Femur (tissue), 1 donor: Measurements from ENCODE around the gene CARD11.
"Not testable (repeated sequence)": the region's sequence is repeated elsewhere in the genome, so short reads cannot be mapped to it uniquely, and the experiment has no call there.

Experiments
- DNase-seq: peaks from one replicate; pipeline ENCODE4 v3.0.0-alpha.2; 2017

The CARD11 gene

DNA sequence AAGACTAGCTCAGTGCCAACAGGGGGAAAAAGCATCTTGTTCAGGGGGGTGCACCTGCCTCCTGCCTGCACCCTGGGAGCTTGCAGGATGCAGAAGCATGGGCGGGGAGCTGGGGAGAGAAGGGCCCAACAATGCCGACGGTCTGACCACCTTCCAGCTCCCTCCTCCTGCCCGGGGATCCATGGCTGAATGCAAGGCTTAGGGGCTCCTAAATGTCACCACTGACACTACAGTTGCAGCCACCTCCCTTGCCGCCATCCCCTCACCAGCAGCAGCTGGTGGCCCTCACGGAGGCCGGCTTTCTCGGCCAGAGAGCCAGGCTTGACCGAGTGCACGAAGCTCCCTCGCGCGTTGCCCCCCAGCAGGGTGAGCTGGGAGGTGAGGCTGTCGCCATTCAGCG is 120.8 kb downstream of the CARD11 start:
- DNase-seq: no peak

DNA sequence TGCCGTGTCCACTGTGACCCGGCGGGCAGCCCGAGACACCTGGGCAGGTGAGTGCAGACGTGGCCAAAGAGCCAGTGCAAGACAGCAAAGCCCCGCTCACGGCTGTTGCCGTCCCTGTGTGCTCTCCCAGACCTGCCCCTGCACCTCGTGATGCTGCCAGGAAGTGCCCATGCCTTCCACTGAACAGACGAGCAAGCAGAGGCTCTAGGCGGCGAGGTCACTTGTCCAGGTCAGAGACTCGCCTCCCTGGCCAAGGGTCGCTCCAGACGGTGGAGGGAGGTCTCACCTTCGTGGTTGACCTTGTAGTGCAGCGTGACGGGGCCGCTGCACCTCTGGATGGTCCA is 121.3 kb downstream of the CARD11 start:
- DNase-seq: no peak

DNA sequence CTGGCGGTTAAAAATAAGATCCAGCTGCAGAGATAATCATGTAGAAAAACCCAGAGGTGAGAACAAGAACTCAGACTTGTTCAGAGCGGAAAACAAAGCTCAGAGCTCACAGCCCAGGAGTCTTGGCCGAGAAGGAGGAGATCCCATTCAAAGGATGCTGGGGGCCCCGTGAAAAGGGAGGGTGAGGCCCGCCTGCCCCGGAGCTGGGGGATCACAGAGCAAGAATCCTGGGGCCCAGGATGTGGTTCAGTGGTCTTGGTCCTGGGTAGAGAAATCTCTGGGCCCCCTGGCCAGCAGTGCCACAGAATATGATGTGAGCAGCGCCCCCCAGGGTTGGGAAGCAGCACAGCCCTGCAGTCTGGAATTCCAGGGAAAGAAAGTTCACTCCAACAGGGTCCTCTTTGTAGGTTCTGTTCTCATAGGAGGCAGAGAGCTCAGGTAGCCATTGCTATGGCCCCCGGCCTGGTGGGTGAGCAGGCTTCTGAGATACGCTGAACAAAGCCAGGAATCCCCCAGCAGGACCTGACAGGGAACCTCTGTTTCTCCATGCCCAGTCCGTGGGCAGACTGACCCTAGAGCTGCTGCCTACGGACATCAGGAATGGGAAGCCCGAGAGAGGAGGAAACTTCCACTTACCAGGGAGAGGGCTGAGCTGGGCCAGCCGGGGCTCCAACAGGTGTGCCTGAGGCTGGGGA is 121.9 kb downstream of the CARD11 start:
- no peak for DNase-seq

DNA sequence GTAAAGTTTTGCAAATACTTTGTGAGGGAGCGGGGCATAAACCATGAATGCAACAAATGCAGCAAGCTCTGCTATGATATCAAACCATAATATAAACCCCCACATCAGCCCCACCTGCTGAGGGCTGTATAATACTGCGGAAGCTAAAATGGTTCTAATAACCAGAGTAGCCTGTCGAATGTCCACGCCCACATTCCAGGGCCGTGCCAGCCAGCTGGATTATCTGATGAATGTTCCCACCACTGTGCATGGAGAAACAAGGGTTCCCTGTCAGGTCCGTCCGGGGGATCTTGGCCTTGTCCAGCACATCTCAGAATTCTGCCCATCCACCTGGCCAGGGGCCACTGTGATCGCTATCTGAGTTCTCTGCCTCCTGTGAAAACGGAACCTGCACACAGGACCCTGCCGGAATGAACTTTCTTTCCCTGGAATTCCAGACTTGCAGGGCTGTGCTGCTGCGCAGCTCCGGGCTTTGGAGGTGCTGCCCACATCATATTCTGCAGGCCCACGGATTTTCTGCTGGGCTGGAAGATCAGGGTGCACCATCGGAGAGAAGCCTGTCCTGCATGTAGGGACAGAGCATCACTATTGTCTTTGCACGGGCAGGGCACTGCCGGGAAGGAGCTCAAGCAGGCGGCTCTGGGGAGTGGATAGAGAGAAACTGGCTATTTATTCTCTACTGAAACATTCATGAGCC is 122.6 kb downstream of the CARD11 start:
- no peak for DNase-seq

DNA sequence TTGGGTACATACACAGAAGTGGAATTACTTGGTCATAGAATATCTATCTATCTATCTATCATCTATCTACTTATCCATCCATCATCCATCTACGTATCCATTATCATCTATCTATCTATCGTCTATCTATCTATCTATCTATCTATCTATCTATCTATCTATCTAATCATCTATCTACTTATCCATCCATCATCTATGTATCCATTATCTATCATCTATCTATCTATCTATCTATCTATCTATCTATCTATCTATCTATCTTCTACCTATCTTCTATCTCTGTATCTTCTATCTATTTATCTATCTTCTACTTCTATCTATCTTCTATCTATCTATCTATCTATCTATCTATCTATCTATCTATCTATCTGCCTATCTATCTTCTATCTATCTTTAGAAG is 123.2 kb downstream of the CARD11 start:
- DNase-seq: not testable (repeated sequence)

DNA sequence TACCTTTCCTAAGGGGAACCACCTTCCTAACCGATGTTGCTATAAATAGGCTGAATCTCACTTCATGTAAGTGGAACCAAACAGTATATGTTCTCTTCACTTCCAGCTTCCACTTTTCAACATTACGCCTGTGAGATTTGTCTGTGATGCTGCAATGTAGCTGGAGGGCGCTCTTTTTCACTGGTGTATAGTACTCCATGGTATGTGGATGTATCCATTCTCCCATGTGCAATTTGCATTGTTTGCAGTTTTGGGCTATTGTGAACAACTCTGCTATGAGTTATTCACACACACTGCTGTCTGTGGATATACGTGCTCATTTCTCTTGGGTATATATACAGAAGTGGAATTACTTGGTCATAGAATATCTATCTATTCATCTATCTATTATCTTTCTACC is 123.6 kb downstream of the CARD11 start:
- no peak for DNase-seq

DNA sequence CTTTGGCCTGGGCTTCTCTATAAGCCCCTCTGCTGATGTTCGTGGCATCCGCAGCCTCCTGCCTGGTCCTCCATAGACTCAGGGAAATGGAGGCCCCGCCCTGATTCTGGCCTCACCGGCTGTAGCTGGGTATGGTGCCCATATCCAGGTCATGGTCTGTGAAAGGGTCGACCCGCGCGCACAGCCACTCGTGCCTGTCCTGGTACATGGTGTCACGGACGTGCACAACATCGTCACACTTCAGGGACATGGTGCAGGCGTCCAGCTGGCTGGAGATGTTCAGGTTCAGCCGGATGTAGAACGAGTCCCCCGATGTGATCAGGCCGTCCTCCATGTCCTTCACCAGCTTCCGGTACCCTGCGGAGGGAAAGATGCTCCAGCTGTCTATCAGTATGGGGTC is 124.4 kb downstream of the CARD11 start:
- no peak for DNase-seq

DNA sequence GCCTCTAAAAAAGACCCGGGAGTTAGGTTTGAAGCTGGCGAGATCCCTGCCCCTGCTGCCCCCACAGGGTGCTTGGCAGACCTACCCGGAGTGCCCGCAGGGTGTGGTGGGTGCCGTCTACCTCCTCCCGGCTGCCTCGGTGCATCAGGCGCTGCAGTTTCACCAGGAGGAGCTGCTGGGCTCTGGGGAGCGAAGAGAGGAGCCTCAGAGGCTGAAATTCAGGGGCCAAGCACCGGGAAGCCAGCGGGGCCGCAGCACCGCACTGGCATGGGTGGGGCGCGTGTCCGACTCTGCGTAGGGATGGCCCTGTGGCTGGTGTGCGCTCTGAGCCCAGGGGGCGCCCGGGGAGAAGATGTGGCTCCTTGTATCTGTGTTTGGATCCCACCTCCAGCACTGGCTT is 125.3 kb downstream of the CARD11 start:
- no peak for DNase-seq

DNA sequence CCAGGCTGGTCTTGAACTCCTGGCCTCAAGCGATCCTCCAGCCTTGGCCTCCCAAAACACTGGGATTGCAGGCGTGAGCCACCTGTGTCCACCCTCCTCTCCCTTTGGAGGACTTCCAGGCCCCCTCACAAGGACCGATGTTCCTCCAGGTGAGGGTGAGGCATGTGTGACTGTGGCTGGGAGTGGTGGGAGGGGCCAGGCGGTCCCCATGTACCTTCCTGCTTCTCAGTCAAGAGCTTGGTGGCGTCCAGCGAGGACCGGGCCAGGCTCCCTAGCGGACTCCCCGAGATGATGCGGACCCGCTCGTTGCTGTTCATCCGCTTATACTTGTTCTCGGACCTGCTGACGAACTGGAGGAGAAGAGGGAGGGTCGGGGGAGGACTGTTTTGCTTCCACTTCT is 128.6 kb downstream of the CARD11 start:
- DNase-seq: no peak

DNA sequence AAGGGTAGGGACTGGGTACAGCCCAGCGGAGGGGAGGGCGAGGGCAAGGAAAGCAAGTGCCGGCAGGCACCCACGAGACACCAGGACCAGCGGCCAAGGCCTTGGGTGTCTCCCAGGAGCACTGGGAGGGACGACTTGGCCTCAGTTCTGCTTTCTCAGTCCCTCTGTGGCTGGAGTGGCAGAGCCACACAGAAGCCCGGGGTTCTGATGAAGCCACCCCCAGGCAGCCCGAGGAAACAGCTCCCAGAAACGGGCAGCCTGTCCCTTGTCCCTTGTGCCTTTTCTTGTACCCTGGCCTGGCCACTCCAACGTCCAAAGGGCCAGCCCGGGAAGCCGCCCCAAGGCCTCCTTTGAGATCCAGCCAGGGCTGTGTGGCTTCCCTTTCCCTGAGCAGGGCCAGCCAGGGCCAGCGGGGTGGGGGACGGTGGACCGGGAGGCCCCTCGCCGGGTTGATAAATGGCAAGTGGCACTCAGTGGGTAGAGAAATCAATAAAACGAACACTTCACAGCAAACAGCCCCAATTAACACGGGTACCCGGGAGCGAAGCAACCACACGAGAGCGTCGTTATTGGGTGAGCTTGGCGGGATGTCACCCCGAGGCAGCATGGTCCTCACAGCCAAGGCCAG is 129.8 kb downstream of the CARD11 start:
- DNase-seq: no peak

DNA sequence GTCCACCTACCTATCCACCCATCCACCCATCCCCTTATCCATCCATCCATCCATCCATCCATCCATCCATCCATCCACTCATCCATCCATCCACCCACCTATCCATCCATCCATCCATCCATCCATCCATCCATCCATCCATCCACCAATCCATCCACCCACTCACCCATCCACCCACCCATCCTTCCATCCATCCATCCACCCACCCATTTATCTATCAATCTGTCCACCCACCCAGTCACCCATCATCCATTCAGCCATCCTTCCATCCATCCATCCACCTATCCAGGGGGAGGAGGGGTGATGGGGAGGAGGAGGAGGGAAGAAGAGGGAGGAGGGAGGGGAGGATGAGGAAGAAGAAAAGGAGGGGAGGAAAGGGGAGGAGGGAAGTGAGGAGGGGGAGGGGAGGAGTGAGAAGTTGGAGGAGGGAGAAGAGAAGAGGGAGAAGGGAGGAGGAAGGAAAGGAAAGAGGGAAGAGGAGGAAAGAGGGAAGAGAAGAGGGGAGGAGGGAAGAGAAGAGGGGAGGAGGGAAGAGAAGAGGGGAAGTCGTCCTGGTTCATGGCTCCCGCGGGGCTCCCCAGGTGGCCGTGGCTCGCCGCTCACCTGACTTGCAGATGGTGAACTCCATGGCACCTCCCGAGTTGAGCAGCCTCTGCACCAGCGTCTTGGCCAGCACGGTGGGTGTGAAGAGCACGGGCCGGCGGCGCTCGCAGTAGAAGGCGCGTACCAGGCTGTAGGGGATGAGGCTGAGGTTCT is 130.8 kb downstream of the CARD11 start:
- no peak for DNase-seq

DNA sequence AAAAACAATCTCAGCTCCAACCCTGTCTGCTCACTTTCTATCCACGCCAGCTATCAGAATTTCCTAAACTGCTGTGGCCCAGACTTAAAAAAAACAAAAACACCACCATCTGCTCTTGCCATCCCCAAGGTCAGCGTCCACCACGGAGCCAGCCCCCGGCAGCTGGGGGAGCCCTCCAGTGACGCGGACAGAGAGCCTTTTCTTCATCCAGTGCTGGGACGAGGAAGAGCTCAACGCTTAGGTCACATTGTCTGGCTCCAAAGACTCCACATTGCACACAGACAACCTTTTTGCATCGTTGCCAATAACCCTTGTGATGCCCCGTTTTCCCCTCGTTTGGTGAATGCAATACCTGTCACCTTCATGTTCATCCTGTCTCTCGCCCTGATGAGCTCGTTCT is 132.2 kb downstream of the CARD11 start:
- no peak for DNase-seq

DNA sequence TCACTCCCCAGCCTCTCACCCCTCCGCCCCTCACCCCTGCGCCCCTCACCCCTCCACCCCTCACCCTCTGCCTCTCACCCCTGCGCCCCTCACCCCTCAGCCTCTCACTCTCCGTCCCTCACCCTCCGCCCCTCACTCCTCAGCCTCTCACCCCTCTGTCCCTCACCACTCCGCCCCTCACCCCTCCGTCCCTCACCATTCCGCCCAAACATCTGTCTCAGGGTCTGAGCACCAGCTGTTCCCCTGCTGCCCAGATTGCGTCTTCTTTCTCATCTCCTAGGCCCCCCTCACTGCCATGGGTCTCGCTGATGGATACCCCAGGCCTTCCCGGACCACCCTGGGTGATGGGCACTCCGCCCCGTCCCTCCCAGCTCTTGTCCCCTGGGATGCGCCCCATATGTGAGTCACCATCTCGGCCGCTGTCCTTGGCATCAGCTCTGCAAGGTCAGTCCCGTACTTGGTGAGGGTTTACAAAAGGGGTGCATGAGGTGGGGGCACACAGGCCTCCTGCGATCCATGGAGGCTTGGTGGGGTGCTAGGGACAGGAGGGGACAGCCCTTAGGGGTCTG is 134.1 kb downstream of the CARD11 start:
- no peak for DNase-seq

DNA sequence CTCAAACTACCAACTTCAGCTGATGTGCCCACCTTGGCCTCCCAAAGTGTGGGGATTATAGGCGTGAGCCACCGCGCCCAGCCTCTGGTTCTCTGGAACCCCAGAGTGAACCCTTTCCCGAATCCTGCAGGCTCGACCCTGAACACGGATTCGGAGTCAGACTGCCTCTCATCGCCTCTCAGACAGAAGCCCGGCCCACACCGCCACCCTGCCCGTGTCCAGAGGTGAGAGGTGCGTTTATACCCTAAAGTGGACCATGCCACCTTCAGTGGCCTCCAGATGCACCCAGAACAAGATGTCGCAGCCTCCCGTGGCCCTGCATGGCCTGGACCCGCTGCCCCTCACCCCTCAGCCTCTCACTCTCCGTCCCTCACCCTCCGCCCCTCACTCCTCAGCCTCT is 134.6 kb downstream of the CARD11 start:
- DNase-seq: no peak

DNA sequence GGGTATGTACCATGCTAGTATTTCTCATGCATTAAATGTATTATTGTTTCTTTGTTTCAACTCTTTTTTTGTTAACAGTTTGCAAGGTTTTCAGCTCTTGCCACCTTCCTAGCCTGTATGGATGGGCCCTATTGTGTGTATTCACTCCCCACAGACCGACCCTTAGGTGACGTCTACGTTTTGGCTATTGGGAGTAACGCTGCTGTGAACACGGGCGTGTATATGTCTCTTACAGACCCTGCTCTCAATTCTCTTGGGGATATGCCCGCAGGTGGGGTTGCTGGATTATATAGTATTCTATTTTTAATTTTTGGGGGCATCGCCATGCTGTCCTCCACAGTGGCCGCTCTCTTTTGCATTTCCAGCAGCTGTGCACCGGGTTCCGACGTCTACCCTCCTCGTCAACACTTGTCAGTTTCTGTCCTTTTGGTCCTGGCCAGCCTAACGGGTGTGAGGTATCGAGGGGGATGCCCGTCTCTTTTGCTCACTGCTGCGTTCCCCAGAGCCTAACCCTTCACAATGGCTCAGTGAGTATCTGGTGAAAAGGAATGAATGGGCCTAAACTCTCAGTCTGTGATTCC is 135.5 kb downstream of the CARD11 start:
- no peak for DNase-seq

DNA sequence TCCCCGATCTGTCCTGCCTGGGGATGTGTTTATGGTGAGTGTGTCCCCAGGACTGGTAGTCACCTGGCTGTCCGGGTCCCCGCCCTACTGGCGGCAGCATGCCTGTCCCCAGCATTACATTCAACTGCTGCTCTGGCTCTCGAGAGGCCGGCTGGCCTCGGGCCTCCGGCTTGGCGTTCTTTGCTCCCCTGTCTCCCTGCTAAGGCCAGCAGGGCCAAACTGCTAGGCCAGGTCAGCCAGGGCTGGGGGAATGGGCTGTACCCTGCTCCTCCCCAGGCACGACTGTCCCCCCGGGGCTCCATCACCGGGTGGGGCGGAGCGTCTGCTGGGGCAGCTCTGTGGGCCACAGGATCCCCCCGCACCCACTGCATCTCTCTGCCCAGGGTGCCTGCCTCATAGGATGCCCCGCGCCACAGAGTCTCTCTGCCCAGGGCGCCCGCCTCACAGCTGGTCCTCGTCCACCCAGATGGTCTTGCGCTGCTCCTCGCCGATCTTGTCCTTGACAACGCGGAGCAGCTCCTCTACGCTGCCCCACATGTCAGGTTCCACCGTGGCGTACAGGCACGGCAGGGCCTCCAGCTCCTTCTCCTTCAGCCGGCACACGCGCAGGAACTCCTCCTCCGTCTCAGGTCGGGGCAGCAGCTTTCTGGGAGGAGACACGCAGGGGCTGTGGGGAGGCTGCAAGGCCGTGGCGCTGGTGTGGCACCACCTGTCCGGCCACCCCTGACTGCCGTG is 137.3 kb downstream of the CARD11 start:
- DNase-seq: no peak

DNA sequence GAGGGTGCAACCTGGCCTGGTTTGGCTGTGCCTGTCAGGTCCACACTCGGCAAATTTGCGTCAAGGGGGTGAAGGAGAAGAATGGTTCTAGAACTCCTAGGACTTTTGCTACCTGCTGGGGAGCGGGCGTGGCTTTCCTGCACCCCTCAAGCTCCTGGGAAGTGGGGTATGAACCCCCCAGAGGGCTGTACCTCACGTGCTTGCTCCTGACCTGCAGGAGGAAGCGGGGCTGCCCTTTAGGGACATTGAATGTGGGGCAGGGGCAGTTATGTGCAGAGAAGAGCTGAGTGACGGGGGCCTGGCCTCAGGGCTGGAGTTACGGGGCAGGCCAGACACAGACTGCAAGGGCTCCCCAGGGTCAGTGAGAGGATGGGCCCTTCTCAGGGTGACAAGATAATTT is 138.2 kb downstream of the CARD11 start:
- DNase-seq: no peak

DNA sequence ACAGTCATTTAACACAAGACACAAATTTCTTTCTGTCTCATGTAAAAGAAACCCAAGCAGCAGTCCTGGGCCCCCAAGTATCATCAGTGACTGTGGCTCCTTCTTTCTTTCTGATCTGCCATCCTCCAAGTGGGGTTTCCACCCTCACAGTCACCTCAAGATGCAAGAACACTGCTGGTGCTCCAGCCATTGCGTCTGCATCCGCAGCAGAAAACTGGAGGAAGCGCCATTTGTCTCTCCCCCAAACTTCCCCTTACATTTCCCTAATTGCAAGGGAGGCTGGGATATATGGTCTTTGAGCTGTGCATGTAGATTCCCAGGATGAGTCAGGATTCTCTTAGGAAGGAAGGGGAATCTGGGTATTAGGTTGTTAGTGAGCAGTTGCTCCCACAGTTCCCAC is 138.6 kb downstream of the CARD11 start:
- no peak for DNase-seq

DNA sequence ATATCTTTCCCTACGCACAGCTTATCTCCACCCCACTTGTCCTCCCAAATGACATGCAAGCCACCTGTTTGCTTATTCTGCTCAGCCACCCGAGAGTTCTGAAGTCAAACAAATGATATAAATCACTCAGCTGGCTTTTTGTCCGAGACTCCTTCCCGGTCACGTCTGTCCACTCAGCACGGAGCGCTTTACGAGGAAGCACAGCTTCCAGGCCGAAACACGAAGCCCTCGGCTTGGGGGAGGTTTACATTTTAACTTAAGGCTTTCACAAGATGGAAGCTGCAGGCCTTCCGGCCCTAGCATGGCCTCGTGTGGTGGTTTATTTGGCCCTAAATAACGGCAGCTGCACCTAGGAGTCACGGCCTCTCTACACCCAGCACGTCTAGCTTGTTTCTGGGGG is 139.5 kb downstream of the CARD11 start:
- no peak for DNase-seq

DNA sequence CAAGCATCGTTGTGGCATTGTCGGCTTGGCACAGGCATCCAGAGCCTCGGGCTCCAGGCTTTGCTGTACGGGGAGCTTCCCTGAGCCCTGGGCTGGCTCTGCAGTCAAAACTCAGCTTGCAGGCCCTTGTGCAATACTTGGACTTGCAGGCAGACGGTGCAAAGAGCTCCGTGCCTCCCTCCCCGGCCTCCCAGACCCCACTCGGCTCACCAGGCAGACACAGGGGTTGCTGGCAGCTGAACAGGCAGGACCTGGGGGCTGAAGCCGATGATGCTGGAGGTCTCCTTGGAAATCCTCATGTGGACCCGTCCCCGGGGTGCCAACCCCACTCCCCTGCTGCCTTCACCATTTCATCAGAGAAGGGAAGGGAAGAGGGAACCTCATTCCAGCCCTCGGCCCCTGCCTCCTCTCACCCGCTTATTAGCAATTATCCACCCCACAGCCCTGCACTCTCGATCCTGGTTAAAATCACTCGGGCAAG is 139.9 kb downstream of the CARD11 start:
- DNase-seq: no peak

DNA sequence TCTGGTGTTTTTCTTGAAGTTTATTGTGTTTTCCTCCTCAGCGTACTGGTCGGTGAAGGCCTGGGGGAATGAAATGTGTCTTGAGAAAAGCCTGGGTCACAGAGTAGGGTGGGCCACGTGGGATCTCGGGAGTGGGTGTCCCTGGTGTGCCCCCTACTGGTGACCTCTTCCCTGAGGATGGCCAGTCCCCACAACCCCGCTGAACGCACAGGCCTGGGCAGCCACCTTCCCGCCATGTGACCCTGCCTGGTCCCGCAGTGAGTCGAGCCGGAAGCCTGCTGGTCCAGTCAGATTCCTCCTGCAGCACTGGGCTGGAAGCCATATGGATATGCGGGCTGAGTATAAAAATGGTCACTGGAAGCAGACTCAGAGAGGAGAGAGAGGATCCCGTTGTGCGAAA is 146.6 kb downstream of the CARD11 start:
- DNase-seq: no peak

DNA sequence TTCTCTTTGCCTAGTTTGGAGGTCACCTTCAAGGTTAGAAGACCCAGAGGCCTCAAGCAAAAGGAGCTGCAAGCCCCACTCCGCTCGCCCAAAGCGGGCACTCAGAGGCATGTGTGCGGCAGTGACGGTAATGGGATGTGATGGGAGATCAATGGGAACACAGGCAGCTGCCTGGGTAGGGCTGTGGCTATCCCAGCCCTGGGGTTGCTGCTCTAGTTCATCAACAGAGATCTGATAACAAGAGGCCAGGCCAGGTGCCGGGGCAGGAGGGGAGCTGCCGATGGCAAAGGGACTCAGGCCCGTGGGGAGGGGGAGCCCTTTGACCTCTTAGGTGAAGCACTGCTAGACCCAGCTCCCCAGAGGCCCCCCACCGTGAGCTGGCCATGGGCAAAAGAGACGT is 147.5 kb downstream of the CARD11 start:
- DNase-seq: no peak
